GM12878 (cell line): ENCODE results near the gene DNAH8. TPM values are rescaled to one million over a fixed set of nuclear protein-coding genes. Genes with fewer than 3 reads are reported as not detected.

ENCODE experiments used
- ATAC-seq: fragments of 200-7000 bp; cut with Tn5 transposase; 3 replicates; pipeline ENCODE4 v1.9.1; 2020; ENCODE audit warnings: mild to moderate bottlenecking, moderate library complexity
- BruUV-seq: library from RNA; stranded (reverse); fragments of 400-500 nt; replicated peaks from 2 replicates; lab custom pipeline; 2021; lab: Mats Ljungman, UMichigan
- CTCF ChIA-PET: fragments of 300-600 bp; sonication (Branson Sonifier 250); formaldehyde crosslinking; extraction: SDS; loops from one replicate; lab custom pipeline; 2021; ENCODE audit warnings: inconsistent platforms; lab: Yijun Ruan, JAX
- POLR2A ChIA-PET: fragments of 350-600 bp; formaldehyde crosslinking; extraction: SDS; loops from one replicate; lab custom pipeline; 2021; ENCODE audit warnings: inconsistent platforms; lab: Charles Lee
- RAD21 ChIA-PET: fragments of 300-600 bp; sonication (Branson Sonifier 250); formaldehyde crosslinking; loops from one replicate; lab custom pipeline; 2023; ENCODE audit warnings: antibody characterized with exemption; ENCODE audit not compliant: unreplicated experiment; lab: Charles Lee
- SMC1A ChIA-PET: fragments of 300-600 bp; sonication (Branson Sonifier 250); formaldehyde crosslinking; loops from one replicate; lab custom pipeline; 2023; ENCODE audit not compliant: unreplicated experiment, uncharacterized antibody; lab: Charles Lee
- DNase-seq: peaks from one replicate; pipeline ENCODE4 v3.0.0-alpha.2; 2011; ENCODE audit warnings: low read depth, low spot score
- FAIRE-seq: peaks from 3 replicates; lab custom pipeline; 2011; peaks lifted over from hg19 to GRCh38; lab: Jason Lieb, UNC
- H2AFZ ChIP-seq: 2 replicates; pipeline ENCODE4 v1.6.0; 2011; ENCODE audit warnings: low read depth, low read length, control low read depth; ENCODE audit not compliant: control insufficient read depth
- H3K27ac ChIP-seq: 2 replicates; pipeline ENCODE4 v1.5.1; 2011; ENCODE audit warnings: control low read depth; ENCODE audit not compliant: control insufficient read depth, insufficient read depth
- H3K27me3 ChIP-seq, 2 experiments: replicated peaks in 1 of 2; 2 replicates each; pipeline versions ENCODE4 v1.6.0 to v1.6.1; 2011; ENCODE audit warnings: low read length in 1 of 2; ENCODE audit not compliant: control insufficient read depth in 2 of 2, insufficient read depth in 2 of 2
- H3K36me3 ChIP-seq, 2 experiments: 2 replicates each; pipeline ENCODE4 v1.5.1; 2011; ENCODE audit warnings: low read length in 1 of 2; ENCODE audit not compliant: control insufficient read depth in 2 of 2, insufficient read depth in 2 of 2
- H3K4me1 ChIP-seq: 2 replicates; pipeline ENCODE4 v1.6.1; 2011; ENCODE audit warnings: mild to moderate bottlenecking, low read length, moderate library complexity, mixed read lengths; ENCODE audit not compliant: control insufficient read depth, insufficient read depth
- H3K4me2 ChIP-seq: 2 replicates; pipeline ENCODE4 v1.6.0; 2011; ENCODE audit warnings: control low read depth; ENCODE audit not compliant: control insufficient read depth, insufficient read depth
- H3K4me3 ChIP-seq: fragments of 200-600 bp; sonication (generic); 2 replicates; pipeline ENCODE4 v1.5.1; 2016
- H3K79me2 ChIP-seq: 2 replicates; pipeline ENCODE4 v1.6.0; 2011; ENCODE audit warnings: low read length; ENCODE audit not compliant: control insufficient read depth, insufficient read depth
- H3K9ac ChIP-seq: 2 replicates; pipeline ENCODE4 v1.8.0; 2011; ENCODE audit warnings: low read length, control low read depth, mixed read lengths; ENCODE audit not compliant: control insufficient read depth, insufficient read depth
- H3K9me3 ChIP-seq: replicated peaks from 3 replicates; pipeline ENCODE4 v1.5.1; 2011; ENCODE audit warnings: mild to moderate bottlenecking, low read length; ENCODE audit not compliant: control insufficient read depth, insufficient read depth
- H4K20me1 ChIP-seq: 2 replicates; pipeline ENCODE4 v1.6.0; 2011; ENCODE audit not compliant: control insufficient read depth, insufficient read depth
- ATF2 ChIP-seq: IDR thresholded peaks from 2 replicates; pipeline ENCODE4 v1.6.1; 2012; ENCODE audit warnings: low read length, inconsistent platforms
- CBX5 ChIP-seq: sonication (generic); IDR thresholded peaks from 2 replicates; pipeline ENCODE4 v1.6.1; 2016; ENCODE audit warnings: low read depth, moderate library complexity, mild to moderate bottlenecking, inconsistent platforms
- ELK1 ChIP-seq: IDR thresholded peaks from 2 replicates; pipeline ENCODE4 v1.6.1; 2012; ENCODE audit warnings: low read depth, low read length, improper control_type of control experiment
- FOXM1 ChIP-seq: IDR thresholded peaks from 2 replicates; pipeline ENCODE4 v1.6.1; 2012; ENCODE audit warnings: low read depth, mild to moderate bottlenecking, inconsistent platforms, low read length, moderate library complexity
- LARP7 ChIP-seq: fragments of 450-650 bp; IDR thresholded peaks from 2 replicates; pipeline ENCODE4 v1.6.1; 2017; ENCODE audit warnings: mild to moderate bottlenecking
- MAX ChIP-seq: IDR thresholded peaks from 2 replicates; pipeline ENCODE4 v1.6.1; 2012; ENCODE audit warnings: low read depth, low read length, improper control_type of control experiment
- MLLT1 ChIP-seq: fragments of 450-650 bp; IDR thresholded peaks from 2 replicates; pipeline ENCODE4 v1.6.1; 2016; ENCODE audit warnings: mild to moderate bottlenecking
- NFYA ChIP-seq: IDR thresholded peaks from 2 replicates; pipeline ENCODE4 v1.6.1; 2011; ENCODE audit warnings: low read depth, mild to moderate bottlenecking, low read length, improper control_type of control experiment, borderline replicate concordance
- NFYB ChIP-seq: IDR thresholded peaks from 2 replicates; pipeline ENCODE4 v1.6.1; 2011; ENCODE audit warnings: low read depth, mild to moderate bottlenecking, low read length, improper control_type of control experiment, moderate library complexity; ENCODE audit not compliant: insufficient read depth
- POLR2AphosphoS2 ChIP-seq: IDR thresholded peaks from 2 replicates; pipeline ENCODE4 v1.6.1; 2011; ENCODE audit warnings: low read depth, mild to moderate bottlenecking, low read length, improper control_type of control experiment, moderate library complexity
- RAD21 ChIP-seq: IDR thresholded peaks from 2 replicates; pipeline ENCODE4 v1.6.1; 2011; ENCODE audit warnings: mild to moderate bottlenecking, low read depth, low read length, moderate library complexity; ENCODE audit not compliant: insufficient read depth
- TARDBP ChIP-seq: IDR thresholded peaks from 2 replicates; pipeline ENCODE4 v1.6.1; 2016; ENCODE audit warnings: borderline replicate concordance
- ZBTB40 ChIP-seq: fragments of 450-650 bp; IDR thresholded peaks from 2 replicates; pipeline ENCODE4 v1.6.1; 2016; ENCODE audit warnings: mild to moderate bottlenecking, moderate library complexity, borderline replicate concordance
- in situ Hi-C: fragments of 300-500 bp; cut with MboI; formaldehyde crosslinking; loops from 9 replicates; pipeline ENCODE4 v1.14.3; 2018; ENCODE audit warnings: mixed read lengths
- intact Hi-C: fragments of 100-400 bp; cut with micrococcal nuclease; formaldehyde crosslinking; loops from one replicate; pipeline ENCODE4 v1.14.2; 2022; ENCODE audit not compliant: unreplicated experiment
- polyA plus RNA-seq, 11 experiments: library from polyadenylated mRNA; depleted of rRNA in 4 of 11; unstranded in 6 of 11; stranded (reverse) in 5 of 11; fragments of >200 nt; fragmentation: Nextera tagmentation in 4 of 11; fragmentation: Illumina TruSeq in 1 of 11; extraction: Ambion mirVana in 4 of 11; extraction: Trizol in 1 of 11; gene quantifications; 1 replicate in 1 of 11; 2 replicates in 10 of 11; pipeline versions ENCODE4 v1.2.1 to v1.2.3, GENCODE V29; 2011 to 2016; ENCODE audit warnings: inconsistent platforms in 2 of 11, missing spikeins in 2 of 11, low read depth in 1 of 11
- total RNA-seq, 4 experiments: library from RNA; depleted of rRNA in 3 of 4; stranded (reverse); fragments of >200 nt in 3 of 4; fragmentation: Illumina TruSeq in 1 of 4; extraction: Trizol in 1 of 4; gene quantifications; 2 replicates each; pipeline versions ENCODE4 v1.2.1 to v1.2.3, GENCODE V29; 2013 to 2021

Gene DNAH8
- total and polyA plus RNA-seq, 10 of the 15 experiments (the other 5 are each of a cell fraction or from before 2014, with no cell fraction given), result 0.02 to 0.34 (median 0.10) TPM; not detected in 3

GRCh38 chr6:38955861-38956260 lies 240.8 kb downstream of the DNAH8 start (continued):
- TF ChIP-seq ZBTB40 (no peak), POLR2AphosphoS2 (no peak), NFYB (no peak), NFYA (no peak), TARDBP (no peak), MAX (no peak), MLLT1 (no peak)
- TF ChIP-seq, all 136 proteins: peak for 0

- no TSS peak for BruUV-seq
- no peaks in the 10 kb centered on the region for H3K79me2 ChIP-seq
- in situ Hi-C loops (no loop called here), intact Hi-C loops (no loop called here)
- H3K4me1 ChIP-seq, result no peaks in the 10 kb centered on the region
- H3K9me3 ChIP-seq, result no peaks in the 10 kb centered on the region; the same call in 2 of the 3 replicates
- ATAC-seq (no peak), FAIRE-seq (no peak), DNase-seq (no peak)
- ChIA-PET RAD21 (no interaction called here), SMC1A (no interaction called here), CTCF (no interaction called here), POLR2A (no interaction called here)
- H3K4me2 ChIP-seq, result no peak overlapping the region
- no peaks in the 10 kb centered on the region for H3K36me3 ChIP-seq
- H2AFZ ChIP-seq, result no peak overlapping the region
- H3K27ac ChIP-seq, result no peak overlapping the region
- H3K4me3 ChIP-seq, result no peak overlapping the region
- H4K20me1 ChIP-seq, result no peaks in the 10 kb centered on the region
- no peak overlapping the region for H3K9ac ChIP-seq
- H3K27me3 ChIP-seq, result peaks cover 0 to 2% of the 10 kb centered on the region in 2 experiments; a peak in 1 of 4 replicates
- no peak for TF ChIP-seq RAD21
- no peak for TF ChIP-seq FOXM1
- no peak for TF ChIP-seq ELK1
- no peak for TF ChIP-seq ATF2
- TF ChIP-seq LARP7, result no peak
- no peak for TF ChIP-seq CBX5
- no peak for TF ChIP-seq MLLT1
Measured at GRCh38 chr6:38957426-38957825, 242.3 kb downstream of the DNAH8 start.
